Liver (tissue), 9 donors: ENCODE data around the gene HEYL. TPM values are rescaled to one million over a fixed set of nuclear protein-coding genes. Genes with fewer than 3 reads are reported as not detected.

Source experiments
- DNase-seq: peaks from one replicate; pipeline ENCODE4 v3.0.0-alpha.2; 2017; ENCODE audit warnings: low spot score
- H3K27ac ChIP-seq, 2 donors: one replicate each; pipeline ENCODE4 v1.7.0; 2013; ENCODE audit warnings: inconsistent platforms in 2 of 2, low read length in 2 of 2, control low read depth in 1 of 2, low read depth in 1 of 2, mild to moderate bottlenecking in 1 of 2
- H3K27me3 ChIP-seq, 4 donors: one replicate each; pipeline versions ENCODE4 v1.6.1 to v1.7.0; 2013; ENCODE audit warnings: low read length in 3 of 4, inconsistent platforms in 1 of 4, mild to moderate bottlenecking in 1 of 4, moderate library complexity in 1 of 4; ENCODE audit not compliant: control insufficient read depth in 4 of 4, insufficient read depth in 4 of 4
- H3K36me3 ChIP-seq, 4 donors: one replicate each; pipeline versions ENCODE4 v1.6.1 to v1.7.0; 2013; ENCODE audit warnings: low read length in 3 of 4, mild to moderate bottlenecking in 3 of 4, low read depth in 1 of 4, moderate library complexity in 1 of 4; ENCODE audit not compliant: control insufficient read depth in 4 of 4, insufficient read depth in 3 of 4
- H3K4me1 ChIP-seq, 4 donors: one replicate each; pipeline versions ENCODE4 v1.6.1 to v1.7.0; 2013; ENCODE audit warnings: low read length in 3 of 4, mild to moderate bottlenecking in 3 of 4, moderate library complexity in 1 of 4; ENCODE audit not compliant: control insufficient read depth in 4 of 4, insufficient read depth in 4 of 4
- H3K4me3 ChIP-seq, 3 donors: one replicate each; pipeline versions ENCODE4 v1.6.1 to v1.7.0; 2013; ENCODE audit warnings: low read length in 3 of 3, control low read depth in 1 of 3, low read depth in 1 of 3, mild to moderate bottlenecking in 1 of 3
- H3K9ac ChIP-seq, 2 donors: one replicate each; pipeline ENCODE4 v1.7.0; 2013; ENCODE audit warnings: low read length in 2 of 2, mild to moderate bottlenecking in 2 of 2, moderate library complexity in 2 of 2, control low read depth in 1 of 2, low read depth in 1 of 2
- H3K9me3 ChIP-seq, 4 donors: one replicate each; pipeline versions ENCODE4 v1.6.1 to v1.7.0; 2013; ENCODE audit warnings: low read length in 3 of 4; ENCODE audit not compliant: control insufficient read depth in 4 of 4
- ATF3 ChIP-seq: IDR thresholded peaks from 2 replicates; pipeline ENCODE4 v1.6.1; 2016; ENCODE audit warnings: antibody characterized with exemption
- EGR1 ChIP-seq, 2 donors: IDR thresholded peaks; 2 replicates each; pipeline ENCODE4 v1.6.1; 2016 to 2018; ENCODE audit warnings: antibody characterized with exemption in 2 of 2, low read depth in 2 of 2
- FOXA1 ChIP-seq: IDR thresholded peaks from 2 replicates; pipeline ENCODE4 v1.6.1; 2016; ENCODE audit warnings: antibody characterized with exemption
- FOXA2 ChIP-seq: IDR thresholded peaks from 2 replicates; pipeline ENCODE4 v1.6.1; 2016; ENCODE audit warnings: antibody characterized with exemption
- GABPA ChIP-seq, 2 donors: IDR thresholded peaks in 1 of 2; conservative IDR thresholded peaks in 1 of 2; 2 replicates each; pipeline ENCODE4 v1.6.1; 2016; ENCODE audit warnings: antibody characterized with exemption in 2 of 2, mild to moderate bottlenecking in 1 of 2, moderate library complexity in 1 of 2
- HNF4A ChIP-seq, 2 donors: conservative IDR thresholded peaks; 2 replicates each; pipeline ENCODE4 v1.6.1; 2016; ENCODE audit warnings: antibody characterized with exemption in 2 of 2, mild to moderate bottlenecking in 2 of 2
- HNF4G ChIP-seq: IDR thresholded peaks from 2 replicates; pipeline ENCODE4 v1.6.1; 2016; ENCODE audit warnings: antibody characterized with exemption
- JUND ChIP-seq, 2 donors: IDR thresholded peaks; 2 replicates each; pipeline ENCODE4 v1.6.1; 2016; ENCODE audit warnings: antibody characterized with exemption in 2 of 2
- NR2F2 ChIP-seq: IDR thresholded peaks from 2 replicates; pipeline ENCODE4 v1.6.1; 2016; ENCODE audit warnings: antibody characterized with exemption
- RAD21 ChIP-seq, 2 donors: IDR thresholded peaks; 2 replicates each; pipeline ENCODE4 v1.6.1; 2016; ENCODE audit warnings: antibody characterized with exemption in 2 of 2, mild to moderate bottlenecking in 2 of 2
- RXRA ChIP-seq, 2 donors: IDR thresholded peaks; 2 replicates each; pipeline ENCODE4 v1.6.1; 2017 to 2018; ENCODE audit warnings: antibody characterized with exemption in 2 of 2, mild to moderate bottlenecking in 1 of 2
- SP1 ChIP-seq: IDR thresholded peaks from 2 replicates; pipeline ENCODE4 v1.6.1; 2018; ENCODE audit warnings: antibody characterized with exemption, mild to moderate bottlenecking
- TAF1 ChIP-seq: conservative IDR thresholded peaks from 2 replicates; pipeline ENCODE4 v1.6.1; 2016; ENCODE audit warnings: antibody characterized with exemption, mild to moderate bottlenecking
- YY1 ChIP-seq: IDR thresholded peaks from 2 replicates; pipeline ENCODE4 v1.6.1; 2016; ENCODE audit warnings: antibody characterized with exemption, mild to moderate bottlenecking
- ZBTB33 ChIP-seq: IDR thresholded peaks from 2 replicates; pipeline ENCODE4 v1.6.1; 2016; ENCODE audit warnings: antibody characterized with exemption
- WGBS: extraction: QIAGEN DNeasy Blood & Tissue Kit; methylation state at CpG from one replicate; pipeline ENCODE4 v1.1.7; 2013; 5-methylcytosine and 5-hydroxymethylcytosine counted together
- polyA plus RNA-seq, 2 donors: library from polyadenylated mRNA; stranded (reverse) in 1 of 2; unstranded in 1 of 2; fragments of 200-250 nt in 1 of 2; fragments of >200 nt in 1 of 2; fragmentation: Nextera tagmentation in 1 of 2; extraction: Ambion mirVana in 1 of 2; gene quantifications; one replicate each; pipeline versions ENCODE4 v1.2.1 to v1.2.3, GENCODE V29; 2013 to 2015
- total RNA-seq, 2 donors: library from RNA; depleted of rRNA; stranded (reverse); fragments of >200 nt; gene quantifications; one replicate each; pipeline ENCODE4 v1.2.3, GENCODE V29; 2014
- TF ChIP-seq, protein P1 (sequence below): IDR thresholded peaks from 2 replicates; pipeline ENCODE4 v1.6.1; 2016; ENCODE audit warnings: antibody characterized with exemption, mild to moderate bottlenecking
- TF ChIP-seq, protein P2 (sequence below): IDR thresholded peaks from 2 replicates; pipeline ENCODE4 v1.6.1; 2016; ENCODE audit warnings: antibody characterized with exemption
- TF ChIP-seq, protein P3 (sequence below): fragments of 150-350 bp; IDR thresholded peaks from 2 replicates; pipeline ENCODE4 v1.5.1; 2017; ENCODE audit warnings: improper control_type of control experiment, low read depth, low read length; ENCODE audit not compliant: missing input control
- donor health status: healthy.
- donor health status: healthy.
- donor health status: healthy.
- donor health status: healthy.
- donor health status: healthy.

The HEYL gene
- total and polyA plus RNA-seq, 4 donors, result 0.61 to 1.7 (median 1.2) TPM

GRCh38 chr1:39593386-39593785 lies 46.1 kb downstream of the HEYL start:
- Histone ChIP-seq H3K4me3 (no peak overlapping the region), H3K36me3 (no peaks in the 10 kb centered on the region), H3K4me1 (no peaks in the 10 kb centered on the region), H3K9me3 (no peaks in the 10 kb centered on the region), H3K9ac (no peak overlapping the region), H3K27ac (no peak overlapping the region), H3K27me3 (peaks cover 0 to 4% (median 0%) of the 10 kb centered on the region in 4 donors)
- TF ChIP-seq, protein P1, sequence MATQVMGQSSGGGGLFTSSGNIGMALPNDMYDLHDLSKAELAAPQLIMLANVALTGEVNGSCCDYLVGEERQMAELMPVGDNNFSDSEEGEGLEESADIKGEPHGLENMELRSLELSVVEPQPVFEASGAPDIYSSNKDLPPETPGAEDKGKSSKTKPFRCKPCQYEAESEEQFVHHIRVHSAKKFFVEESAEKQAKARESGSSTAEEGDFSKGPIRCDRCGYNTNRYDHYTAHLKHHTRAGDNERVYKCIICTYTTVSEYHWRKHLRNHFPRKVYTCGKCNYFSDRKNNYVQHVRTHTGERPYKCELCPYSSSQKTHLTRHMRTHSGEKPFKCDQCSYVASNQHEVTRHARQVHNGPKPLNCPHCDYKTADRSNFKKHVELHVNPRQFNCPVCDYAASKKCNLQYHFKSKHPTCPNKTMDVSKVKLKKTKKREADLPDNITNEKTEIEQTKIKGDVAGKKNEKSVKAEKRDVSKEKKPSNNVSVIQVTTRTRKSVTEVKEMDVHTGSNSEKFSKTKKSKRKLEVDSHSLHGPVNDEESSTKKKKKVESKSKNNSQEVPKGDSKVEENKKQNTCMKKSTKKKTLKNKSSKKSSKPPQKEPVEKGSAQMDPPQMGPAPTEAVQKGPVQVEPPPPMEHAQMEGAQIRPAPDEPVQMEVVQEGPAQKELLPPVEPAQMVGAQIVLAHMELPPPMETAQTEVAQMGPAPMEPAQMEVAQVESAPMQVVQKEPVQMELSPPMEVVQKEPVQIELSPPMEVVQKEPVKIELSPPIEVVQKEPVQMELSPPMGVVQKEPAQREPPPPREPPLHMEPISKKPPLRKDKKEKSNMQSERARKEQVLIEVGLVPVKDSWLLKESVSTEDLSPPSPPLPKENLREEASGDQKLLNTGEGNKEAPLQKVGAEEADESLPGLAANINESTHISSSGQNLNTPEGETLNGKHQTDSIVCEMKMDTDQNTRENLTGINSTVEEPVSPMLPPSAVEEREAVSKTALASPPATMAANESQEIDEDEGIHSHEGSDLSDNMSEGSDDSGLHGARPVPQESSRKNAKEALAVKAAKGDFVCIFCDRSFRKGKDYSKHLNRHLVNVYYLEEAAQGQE, result no peak
- TF ChIP-seq RAD21 (IDR thresholded peaks at IDR 0.05) (no peak), GABPA (IDR thresholded peaks at IDR 0.05 in 1 of 2, conservative IDR thresholded peaks at IDR 0.05 in 1 of 2) (no peak), EGR1 (IDR thresholded peaks at IDR 0.05; ENCODE audit: low read depth in 2 of 2) (no peak), TAF1 (no peak), HNF4G (no peak), JUND (IDR thresholded peaks at IDR 0.05) (no peak), RXRA (IDR thresholded peaks at IDR 0.05) (no peak), FOXA1 (no peak), SP1 (no peak), HNF4A (conservative IDR thresholded peaks at IDR 0.05) (no peak), FOXA2 (no peak), ATF3 (no peak), ZBTB33 (no peak), YY1 (no peak), NR2F2 (no peak)
- TF ChIP-seq, protein P2, sequence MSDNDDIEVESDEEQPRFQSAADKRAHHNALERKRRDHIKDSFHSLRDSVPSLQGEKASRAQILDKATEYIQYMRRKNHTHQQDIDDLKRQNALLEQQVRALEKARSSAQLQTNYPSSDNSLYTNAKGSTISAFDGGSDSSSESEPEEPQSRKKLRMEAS, result no peak
- TF ChIP-seq, protein P3, sequence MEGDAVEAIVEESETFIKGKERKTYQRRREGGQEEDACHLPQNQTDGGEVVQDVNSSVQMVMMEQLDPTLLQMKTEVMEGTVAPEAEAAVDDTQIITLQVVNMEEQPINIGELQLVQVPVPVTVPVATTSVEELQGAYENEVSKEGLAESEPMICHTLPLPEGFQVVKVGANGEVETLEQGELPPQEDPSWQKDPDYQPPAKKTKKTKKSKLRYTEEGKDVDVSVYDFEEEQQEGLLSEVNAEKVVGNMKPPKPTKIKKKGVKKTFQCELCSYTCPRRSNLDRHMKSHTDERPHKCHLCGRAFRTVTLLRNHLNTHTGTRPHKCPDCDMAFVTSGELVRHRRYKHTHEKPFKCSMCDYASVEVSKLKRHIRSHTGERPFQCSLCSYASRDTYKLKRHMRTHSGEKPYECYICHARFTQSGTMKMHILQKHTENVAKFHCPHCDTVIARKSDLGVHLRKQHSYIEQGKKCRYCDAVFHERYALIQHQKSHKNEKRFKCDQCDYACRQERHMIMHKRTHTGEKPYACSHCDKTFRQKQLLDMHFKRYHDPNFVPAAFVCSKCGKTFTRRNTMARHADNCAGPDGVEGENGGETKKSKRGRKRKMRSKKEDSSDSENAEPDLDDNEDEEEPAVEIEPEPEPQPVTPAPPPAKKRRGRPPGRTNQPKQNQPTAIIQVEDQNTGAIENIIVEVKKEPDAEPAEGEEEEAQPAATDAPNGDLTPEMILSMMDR, result no peak
- DNase-seq, result no peak
- WGBS, result 95% methylated on average over 4 of the region's 4 CpGs

DNA sequence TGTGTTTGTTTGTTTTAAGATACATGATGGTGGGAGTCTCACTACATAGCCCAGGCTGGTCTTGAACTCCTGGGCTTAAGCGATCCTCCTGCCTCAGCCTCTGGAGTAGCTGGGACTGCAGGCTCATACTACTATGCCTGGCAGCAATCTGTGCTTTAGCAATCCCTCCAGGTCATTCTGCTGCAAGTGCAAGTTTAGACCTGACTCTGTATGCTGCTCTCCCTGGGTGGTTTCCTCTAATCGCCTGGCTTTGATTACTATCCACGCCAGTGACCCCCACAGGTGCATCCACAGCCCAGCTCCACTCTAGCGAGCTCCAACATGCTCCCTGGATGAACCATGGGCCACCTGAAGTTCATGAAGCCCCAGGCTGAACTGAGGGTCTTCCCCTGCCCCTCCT lies 47.4 kb downstream of the HEYL start:
- no peak overlapping the region for H3K27ac ChIP-seq
- WGBS, result 92% methylated on average over 4 of the region's 4 CpGs
- no peaks in the 10 kb centered on the region for H3K9me3 ChIP-seq
- no peak for TF ChIP-seq ZBTB33
- TF ChIP-seq SP1, result no peak
- TF ChIP-seq HNF4G, result no peak
- TF ChIP-seq TAF1, result no peak
- no peak for TF ChIP-seq FOXA2
- TF ChIP-seq ATF3, result no peak
- no peak for TF ChIP-seq NR2F2
- TF ChIP-seq YY1, result no peak
- no peak for TF ChIP-seq RXRA (IDR thresholded peaks at IDR 0.05)
- TF ChIP-seq RAD21 (IDR thresholded peaks at IDR 0.05), result no peak
- no peak for TF ChIP-seq HNF4A (conservative IDR thresholded peaks at IDR 0.05)
- peaks cover 0 to 4% (median 0%) of the 10 kb centered on the region in 4 donors for H3K27me3 ChIP-seq
- H3K4me3 ChIP-seq, result no peak overlapping the region
- H3K4me1 ChIP-seq, result no peaks in the 10 kb centered on the region
- no peak for DNase-seq
- H3K9ac ChIP-seq, result no peak overlapping the region
- no peaks in the 10 kb centered on the region for H3K36me3 ChIP-seq
